ENCODE results near the gene NLRP2B. TPM values are rescaled to one million over a fixed set of nuclear protein-coding genes. Genes with fewer than 3 reads are reported as not detected.

NLRP2B gene
- total RNA-seq, 1 experiment from 2014 or later = not detected

- Mint-ChIP-seq H3K4me1 (ENCODE audit: low read depth, unreplicated experiment) (no peaks in the 10 kb centered on the region), H3K27ac (ENCODE audit: unreplicated experiment) (no peak overlapping the region), H3K27me3 (ENCODE audit: insufficient read depth, unreplicated experiment) (no peaks in the 10 kb centered on the region), H3K9me3 (ENCODE audit: unreplicated experiment) (no peaks in the 10 kb centered on the region), H3K4me3 (ENCODE audit: unreplicated experiment) (no peak overlapping the region), H3K36me3 (ENCODE audit: insufficient read depth, unreplicated experiment) (no peaks in the 10 kb centered on the region)
- Histone ChIP-seq H3K27me3 (replicated peaks; ENCODE audit: control insufficient read depth, insufficient read depth, low read length) (no peaks in the 10 kb centered on the region), H3K9me3 (no peaks in the 10 kb centered on the region), H3K4me1 (no peaks in the 10 kb centered on the region), H3K36me3 (ENCODE audit: control insufficient read depth, insufficient read depth, low read length) (no peaks in the 10 kb centered on the region), H3K4me3 (ENCODE audit: low read depth, low read length) (no peak overlapping the region)
- ChIA-PET CTCF (no interaction called here), POLR2A (no interaction called here)
- BruUV-seq (replicated peaks) = no TSS peak
- no peak for DNase-seq
- intact Hi-C loops (cut with micrococcal nuclease; ENCODE audit: unreplicated experiment) = no loop called here
- TF ChIP-seq, protein P1, sequence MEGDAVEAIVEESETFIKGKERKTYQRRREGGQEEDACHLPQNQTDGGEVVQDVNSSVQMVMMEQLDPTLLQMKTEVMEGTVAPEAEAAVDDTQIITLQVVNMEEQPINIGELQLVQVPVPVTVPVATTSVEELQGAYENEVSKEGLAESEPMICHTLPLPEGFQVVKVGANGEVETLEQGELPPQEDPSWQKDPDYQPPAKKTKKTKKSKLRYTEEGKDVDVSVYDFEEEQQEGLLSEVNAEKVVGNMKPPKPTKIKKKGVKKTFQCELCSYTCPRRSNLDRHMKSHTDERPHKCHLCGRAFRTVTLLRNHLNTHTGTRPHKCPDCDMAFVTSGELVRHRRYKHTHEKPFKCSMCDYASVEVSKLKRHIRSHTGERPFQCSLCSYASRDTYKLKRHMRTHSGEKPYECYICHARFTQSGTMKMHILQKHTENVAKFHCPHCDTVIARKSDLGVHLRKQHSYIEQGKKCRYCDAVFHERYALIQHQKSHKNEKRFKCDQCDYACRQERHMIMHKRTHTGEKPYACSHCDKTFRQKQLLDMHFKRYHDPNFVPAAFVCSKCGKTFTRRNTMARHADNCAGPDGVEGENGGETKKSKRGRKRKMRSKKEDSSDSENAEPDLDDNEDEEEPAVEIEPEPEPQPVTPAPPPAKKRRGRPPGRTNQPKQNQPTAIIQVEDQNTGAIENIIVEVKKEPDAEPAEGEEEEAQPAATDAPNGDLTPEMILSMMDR (IDR thresholded peaks at IDR 0.05; ENCODE audit: insufficient read depth in 1 of 2, low read depth in 1 of 2, low read length in 1 of 2, severe bottlenecking in 1 of 2, unreplicated experiment in 1 of 2) = no peak
These were observed 25.0 kb downstream of the NLRP2B start for GRCh38 chrX:57655065-57655464.

DNA sequence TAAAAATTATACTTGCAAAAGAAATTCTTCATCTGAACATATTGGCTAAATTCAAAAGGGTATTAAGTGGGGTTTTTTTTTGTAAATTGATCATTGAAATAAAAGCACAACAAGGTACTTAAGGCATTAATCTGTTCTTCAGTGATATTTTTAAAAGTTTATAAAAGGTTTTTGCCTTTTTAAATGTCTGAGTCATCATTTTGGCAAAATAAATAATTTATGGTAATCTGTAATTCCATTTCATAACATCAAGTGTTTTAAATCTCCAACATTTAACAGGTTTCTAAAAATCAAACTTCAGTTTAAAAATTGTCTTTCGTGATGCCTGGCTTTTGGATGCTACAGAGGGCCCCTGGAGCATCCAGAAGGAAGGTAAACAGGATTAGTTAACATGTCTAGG lies 27.4 kb downstream of the NLRP2B start:
- Mint-ChIP-seq H3K4me3 (ENCODE audit: unreplicated experiment) (no peak overlapping the region), H3K4me1 (ENCODE audit: low read depth, unreplicated experiment) (no peaks in the 10 kb centered on the region), H3K27ac (ENCODE audit: unreplicated experiment) (no peak overlapping the region), H3K36me3 (ENCODE audit: insufficient read depth, unreplicated experiment) (no peaks in the 10 kb centered on the region), H3K9me3 (ENCODE audit: unreplicated experiment) (no peaks in the 10 kb centered on the region), H3K27me3 (ENCODE audit: insufficient read depth, unreplicated experiment) (no peaks in the 10 kb centered on the region)
- intact Hi-C loops (cut with micrococcal nuclease; ENCODE audit: unreplicated experiment) = no loop called here
- no peak for DNase-seq
- no peaks in the 10 kb centered on the region for H3K36me3 ChIP-seq (ENCODE audit: control insufficient read depth, insufficient read depth, low read length)
- H3K27me3 ChIP-seq (replicated peaks; ENCODE audit: control insufficient read depth, insufficient read depth, low read length) = no peaks in the 10 kb centered on the region
- TF ChIP-seq, protein P1 (IDR thresholded peaks at IDR 0.05; ENCODE audit: insufficient read depth in 1 of 2, low read depth in 1 of 2, low read length in 1 of 2, severe bottlenecking in 1 of 2, unreplicated experiment in 1 of 2) = no peak
- H3K4me1 ChIP-seq = no peaks in the 10 kb centered on the region
- ChIA-PET POLR2A (no interaction called here), CTCF (no interaction called here)
- no peak overlapping the region for H3K4me3 ChIP-seq (ENCODE audit: low read depth, low read length)
- no peaks in the 10 kb centered on the region for H3K9me3 ChIP-seq
- BruUV-seq (replicated peaks) = no TSS peak

DNA sequence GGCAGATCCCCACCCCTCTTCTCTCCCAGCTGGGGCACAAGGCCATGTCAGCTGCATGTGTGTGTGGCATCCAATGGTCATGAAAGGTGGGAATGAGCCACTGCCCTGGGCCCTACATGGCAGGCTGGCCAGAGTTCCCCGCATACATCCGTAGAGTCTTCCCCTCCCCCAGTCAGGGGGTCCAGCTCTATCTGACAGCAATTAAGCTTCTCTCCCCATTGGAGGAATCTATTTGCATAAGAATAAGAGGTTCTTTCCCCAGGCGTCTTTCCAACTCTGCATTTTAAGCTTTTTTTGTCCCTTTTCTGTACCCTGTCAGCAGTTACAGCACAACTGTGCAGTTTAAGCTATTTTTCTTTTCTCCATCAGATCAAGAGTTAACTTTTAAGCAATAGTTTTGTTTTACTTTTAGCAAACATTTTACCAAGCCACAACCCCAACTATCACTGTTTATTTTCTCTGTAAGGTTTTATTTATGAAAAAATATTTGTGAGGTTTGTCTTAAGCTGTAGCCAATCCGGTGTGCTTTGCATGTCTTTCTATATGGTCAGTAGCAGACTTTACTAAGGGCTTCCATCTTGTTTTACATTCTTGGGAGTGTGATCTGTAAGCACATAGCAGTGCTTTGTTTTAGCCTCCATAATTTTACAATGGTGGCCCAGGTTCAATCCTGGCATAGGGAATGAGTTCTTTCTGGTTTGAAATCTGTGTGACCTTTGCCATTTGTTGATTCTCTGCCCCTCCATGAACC lies 28.7 kb downstream of the NLRP2B start:
- no peaks in the 10 kb centered on the region for H3K36me3 Mint-ChIP-seq (ENCODE audit: insufficient read depth, unreplicated experiment)

More for the DNA sequence above, 28.7 kb downstream of the NLRP2B start:
- no peaks in the 10 kb centered on the region for H3K9me3 Mint-ChIP-seq (ENCODE audit: unreplicated experiment)
- DNase-seq = no peak
- no peak overlapping the region for H3K27ac Mint-ChIP-seq (ENCODE audit: unreplicated experiment)
- H3K4me1 Mint-ChIP-seq (ENCODE audit: low read depth, unreplicated experiment) = no peaks in the 10 kb centered on the region
- Histone ChIP-seq H3K27me3 (replicated peaks; ENCODE audit: control insufficient read depth, insufficient read depth, low read length) (no peaks in the 10 kb centered on the region), H3K4me1 (no peaks in the 10 kb centered on the region), H3K9me3 (no peaks in the 10 kb centered on the region), H3K36me3 (ENCODE audit: control insufficient read depth, insufficient read depth, low read length) (no peaks in the 10 kb centered on the region), H3K4me3 (ENCODE audit: low read depth, low read length) (no peak overlapping the region)
- CTCF ChIA-PET = no interaction called here
- no TSS peak for BruUV-seq (replicated peaks)
- no peak overlapping the region for H3K4me3 Mint-ChIP-seq (ENCODE audit: unreplicated experiment)
- POLR2A ChIA-PET = no interaction called here
- intact Hi-C loops (cut with micrococcal nuclease; ENCODE audit: unreplicated experiment) = no loop called here
- H3K27me3 Mint-ChIP-seq (ENCODE audit: insufficient read depth, unreplicated experiment) = no peaks in the 10 kb centered on the region
- TF ChIP-seq, protein P1 (IDR thresholded peaks at IDR 0.05; ENCODE audit: insufficient read depth in 1 of 2, low read depth in 1 of 2, low read length in 1 of 2, severe bottlenecking in 1 of 2, unreplicated experiment in 1 of 2) = no peak

Data from Caco-2 (cell line).